K562 (cell line): ENCODE data around the gene TEX264. TPM values are rescaled to one million over a fixed set of nuclear protein-coding genes. Genes with fewer than 3 reads are reported as not detected.
"Not testable (repeated sequence)": the region's sequence is repeated elsewhere in the genome, so short reads cannot be mapped to it uniquely, and the experiment has no call there.

Experiments used
- ATAC-seq: fragments of 200-7000 bp; cut with Tn5 transposase; 3 replicates; pipeline ENCODE4 v1.9.1; 2020; ENCODE audit warnings: moderate library complexity
- BruUV-seq: library from RNA; stranded (reverse); fragments of 400-500 nt; replicated peaks from 2 replicates; lab custom pipeline; 2021; lab: Mats Ljungman, UMichigan
- CTCF ChIA-PET: fragments of 300-600 bp; formaldehyde crosslinking; extraction: SDS; loops from one replicate; lab custom pipeline; 2021; ENCODE audit warnings: low intra/inter-chr PET ratio; lab: Yijun Ruan, JAX
- POLR2A ChIA-PET: fragments of 300-600, 350-650 bp; sonication (Branson Sonifier 250); formaldehyde crosslinking; extraction: SDS; loops from one replicate; lab custom pipeline; 2021; ENCODE audit warnings: antibody characterized with exemption, inconsistent platforms; lab: Yijun Ruan, JAX
- DNase-seq, 4 experiments: peaks; one replicate each; pipeline versions ENCODE4 v3.0.0 to v3.0.0-alpha.2; 2011 to 2018; ENCODE audit warnings: low spot score in 3 of 4, mixed read lengths in 3 of 4; ENCODE audit errors: extremely low read depth in 1 of 4
- FAIRE-seq: peaks from 2 replicates; lab custom pipeline; 2011; peaks lifted over from hg19 to GRCh38; lab: Jason Lieb, UNC
- H2AFZ ChIP-seq: 2 replicates; pipeline ENCODE4 v1.6.0; 2011; ENCODE audit warnings: low read depth, low read length, control low read depth, inconsistent platforms
- H3K27ac ChIP-seq: fragments of 200-600 bp; 3 replicates; pipeline ENCODE4 v1.8.0; 2011; ENCODE audit warnings: low read depth, mild to moderate bottlenecking, control low read depth, inconsistent platforms, low read length, moderate library complexity, mixed read lengths; ENCODE audit errors: extremely low read depth
- H3K27me3 ChIP-seq, 2 experiments: fragments of 300-600 bp in 1 of 2; 2 replicates in 1 of 2; 3 replicates in 1 of 2; pipeline versions ENCODE4 v1.6.0 to v1.8.0; 2011; ENCODE audit warnings: inconsistent platforms in 2 of 2, low read length in 2 of 2, mild to moderate bottlenecking in 1 of 2, mixed read lengths in 1 of 2, moderate library complexity in 1 of 2; ENCODE audit not compliant: control insufficient read depth in 2 of 2, insufficient read depth in 2 of 2
- H3K36me3 ChIP-seq: fragments of 300-600 bp; 3 replicates; pipeline ENCODE4 v1.8.0; 2011; ENCODE audit warnings: mild to moderate bottlenecking, low read length, inconsistent platforms; ENCODE audit not compliant: control insufficient read depth, insufficient read depth
- H3K4me1 ChIP-seq, 2 experiments: fragments of 200-600 bp in 1 of 2; replicated peaks in 1 of 2; 2 replicates in 1 of 2; 3 replicates in 1 of 2; pipeline versions ENCODE4 v1.5.1 to v1.8.0; 2011; ENCODE audit warnings: inconsistent platforms in 2 of 2, low read length in 2 of 2, mild to moderate bottlenecking in 1 of 2, mixed read lengths in 1 of 2, moderate library complexity in 1 of 2; ENCODE audit not compliant: control insufficient read depth in 2 of 2, insufficient read depth in 2 of 2
- H3K4me2 ChIP-seq: 2 replicates; pipeline ENCODE4 v1.6.1; 2011; ENCODE audit warnings: low read length, control low read depth, inconsistent platforms, mixed read lengths; ENCODE audit not compliant: insufficient read depth
- H3K4me3 ChIP-seq: fragments of 200-600 bp; sonication (generic), shearing (Covaris generic); 2 replicates; pipeline ENCODE4 v1.5.1; 2016; ENCODE audit warnings: control low read depth, inconsistent platforms
- H3K79me2 ChIP-seq: fragments of 200-600 bp; 3 replicates; pipeline ENCODE4 v1.8.0; 2011; ENCODE audit warnings: low read length, inconsistent platforms; ENCODE audit not compliant: control insufficient read depth, insufficient read depth
- H3K9ac ChIP-seq, 2 experiments: 2 replicates each; pipeline versions ENCODE4 v1.6.0 to v1.6.1; 2011; ENCODE audit warnings: low read depth in 2 of 2, low read length in 2 of 2, control low read depth in 1 of 2, inconsistent platforms in 1 of 2, mild to moderate bottlenecking in 1 of 2, mixed read lengths in 1 of 2; ENCODE audit not compliant: insufficient read depth in 1 of 2
- H3K9me1 ChIP-seq: one replicate; pipeline ENCODE4 v1.6.0; 2011; ENCODE audit warnings: inconsistent platforms, mild to moderate bottlenecking, low read length, moderate library complexity; ENCODE audit not compliant: control insufficient read depth, insufficient read depth
- H3K9me3 ChIP-seq: replicated peaks from 2 replicates; pipeline ENCODE4 v1.5.1; 2011; ENCODE audit warnings: low read depth, low read length, inconsistent platforms; ENCODE audit not compliant: control insufficient read depth, insufficient read depth
- H4K20me1 ChIP-seq: replicated peaks from 2 replicates; pipeline ENCODE4 v1.6.1; 2011; ENCODE audit warnings: low read length, inconsistent platforms, mixed read lengths; ENCODE audit not compliant: control insufficient read depth, insufficient read depth
- CCNT2 ChIP-seq: IDR thresholded peaks from 2 replicates; pipeline ENCODE4 v1.6.1; 2011; ENCODE audit warnings: borderline replicate concordance, low read depth, mild to moderate bottlenecking, moderate library complexity, mixed read lengths, low read length; ENCODE audit not compliant: insufficient read length; ENCODE audit errors: extremely low read depth
- MNT ChIP-seq, 2 experiments: fragments of 450-650 bp; conservative IDR thresholded peaks; 2 replicates each; pipeline ENCODE4 v1.6.1; 2017; ENCODE audit warnings: mild to moderate bottlenecking in 2 of 2, moderate library complexity in 2 of 2
- NBN ChIP-seq: fragments of 450-650 bp; IDR thresholded peaks from 2 replicates; pipeline ENCODE4 v1.6.1; 2016; ENCODE audit warnings: low read depth, mild to moderate bottlenecking
- OTX1 ChIP-seq: fragments of 450-650 bp; formaldehyde crosslinking; IDR thresholded peaks from 2 replicates; pipeline ENCODE4 v1.4.0; 2022; ENCODE audit warnings: mild to moderate bottlenecking
- POLR2G ChIP-seq: fragments of 200-400 bp; formaldehyde crosslinking; IDR thresholded peaks from 2 replicates; pipeline ENCODE4 v1.6.1; 2017; ENCODE audit warnings: low read depth, mild to moderate bottlenecking, antibody characterized with exemption, low read length, moderate library complexity
- RAD51 ChIP-seq: fragments of 450-650 bp; IDR thresholded peaks from 2 replicates; pipeline ENCODE4 v1.7.1; 2016; ENCODE audit warnings: low read depth, mild to moderate bottlenecking, borderline replicate concordance
- SNIP1 ChIP-seq: fragments of 450-650 bp; IDR thresholded peaks from 2 replicates; pipeline ENCODE4 v1.7.1; 2017; ENCODE audit warnings: low read depth, mild to moderate bottlenecking
- ZNF75A ChIP-seq: fragments of 450-650 bp; formaldehyde crosslinking; IDR thresholded peaks from 2 replicates; pipeline ENCODE4 v1.4.0; 2020; ENCODE audit warnings: mild to moderate bottlenecking
- WGBS: fragments of 100-300 bp; shearing (Covaris generic); methylation state at CpG from one replicate; pipeline ENCODE4 v1.1.6; 2016; ENCODE audit warnings: low coverage, mixed read lengths; ENCODE audit not compliant: insufficient coverage; ENCODE audit errors: missing lambda C conversion rate; 5-methylcytosine and 5-hydroxymethylcytosine counted together
- in situ Hi-C: fragments of 300-500 bp; cut with MboI; formaldehyde crosslinking; loops from 4 replicates; pipeline ENCODE4 v1.15.0; 2018; ENCODE audit warnings: inconsistent platforms, mixed read lengths
- intact Hi-C: fragments of 100-400 bp; cut with micrococcal nuclease; formaldehyde crosslinking; loops from 2 replicates; pipeline ENCODE4 v1.14.2; 2022
- polyA plus RNA-seq, 8 experiments: library from polyadenylated mRNA; depleted of rRNA in 4 of 8; stranded (reverse) in 5 of 8; unstranded in 3 of 8; fragments of >200 nt; fragmentation: Nextera tagmentation in 2 of 8; fragmentation: Illumina TruSeq in 1 of 8; extraction: Ambion mirVana in 2 of 8; extraction: Trizol in 1 of 8; gene quantifications; 2 replicates each; pipeline versions ENCODE4 v1.2.1 to v1.2.3, GENCODE V29; 2011 to 2014; ENCODE audit warnings: inconsistent platforms in 1 of 8, missing spikeins in 1 of 8
- total RNA-seq, 7 experiments: library from RNA; depleted of rRNA in 6 of 7; stranded (reverse); fragments of >200 nt in 6 of 7; fragmentation: Illumina TruSeq in 2 of 7; extraction: Trizol in 2 of 7; gene quantifications; 2 replicates each; pipeline versions ENCODE4 v1.2.1 to v1.2.3, GENCODE V29; 2011 to 2021; ENCODE audit warnings: low replicate concordance in 1 of 7

The TEX264 gene
- total and polyA plus RNA-seq, 9 of the 15 experiments (the other 6 are each of a cell fraction or from before 2014, with no cell fraction given) = 4.1 to 47.0 (median 31.0) TPM

GRCh38 chr3:51646091-51646490 is 25.0 kb upstream of the TEX264 start (continued):
- TF ChIP-seq MNT (conservative IDR thresholded peaks at IDR 0.05) = no peak
- no peak for TF ChIP-seq NBN
- TF ChIP-seq CCNT2 = no peak
- no peak for TF ChIP-seq RAD51
- no peak for TF ChIP-seq SNIP1
- TF ChIP-seq OTX1 (CRISPR knock-in tag) = no peak
- no peak for TF ChIP-seq ZNF75A (CRISPR knock-in tag)
- TF ChIP-seq POLR2G = no peak

GRCh38 chr3:51652103-51652502 is 18.9 kb upstream of the TEX264 start:
- intact Hi-C loops, H3K36me3 ChIP-seq, H3K4me2 ChIP-seq, H3K27me3 ChIP-seq, H4K20me1 ChIP-seq, H3K9me1 ChIP-seq, DNase-seq, H3K9me3 ChIP-seq, H3K27ac ChIP-seq, H3K79me2 ChIP-seq, ATAC-seq, H3K4me1 ChIP-seq, H3K9ac ChIP-seq, POLR2A ChIA-PET, H3K4me3 ChIP-seq, CTCF ChIA-PET, in situ Hi-C loops, FAIRE-seq, H2AFZ ChIP-seq, BruUV-seq: not testable (repeated sequence)
- WGBS = 65% methylated on average over 2 of the region's 2 CpGs

- 80% methylated on average over 1 of the region's 2 CpGs for WGBS
- in situ Hi-C loops, H3K27me3 ChIP-seq, H3K27ac ChIP-seq, H3K9me1 ChIP-seq, BruUV-seq, H3K79me2 ChIP-seq, intact Hi-C loops, H3K4me1 ChIP-seq, H2AFZ ChIP-seq, DNase-seq, H3K9ac ChIP-seq, H4K20me1 ChIP-seq, POLR2A ChIA-PET, H3K4me3 ChIP-seq, H3K4me2 ChIP-seq, H3K9me3 ChIP-seq, ATAC-seq, CTCF ChIA-PET, FAIRE-seq: not testable (repeated sequence)
- peaks cover 10% of the 10 kb centered on the region; the same call in 1 of the 3 replicates for H3K36me3 ChIP-seq
Observed at GRCh38 chr3:51653409-51653808, 17.6 kb upstream of the TEX264 start.
